DMS79 treated with DMSO at 0.1 percent for 48 hours (cell line): ENCODE measurements around the gene TRAM2.
A peak's percentile ranks its signal among the peaks of the same experiment; 100 is the strongest.

ENCODE experiments used
- DNase-seq: peaks from one replicate; lab custom pipeline; 2025; lab: John Stamatoyannopoulos, UW

Gene TRAM2

DNA sequence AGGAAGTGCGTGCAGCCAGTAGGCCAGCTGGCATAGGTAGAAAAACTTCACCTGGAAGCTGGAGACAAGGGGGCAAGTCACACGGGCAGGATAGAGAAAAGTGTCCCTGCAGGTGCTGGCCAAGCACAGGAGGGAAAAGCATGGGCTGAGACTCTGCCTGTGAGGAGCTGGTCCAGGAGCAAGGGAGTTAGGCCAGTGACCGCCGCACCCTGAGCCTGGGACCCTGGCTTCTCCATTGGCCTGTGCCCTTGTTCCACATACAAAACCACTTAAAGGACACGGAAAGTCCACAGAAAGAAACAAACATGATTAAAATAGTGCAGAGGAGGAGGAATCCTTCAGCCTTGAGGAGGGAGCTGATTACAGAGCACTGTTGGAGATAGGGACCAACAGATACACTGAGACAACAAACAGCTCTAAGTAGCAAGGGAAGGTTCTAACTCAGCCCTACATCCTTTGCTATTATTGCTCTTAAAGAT is 68.6 kb downstream of the TRAM2 start:
- no peak for DNase-seq

DNA sequence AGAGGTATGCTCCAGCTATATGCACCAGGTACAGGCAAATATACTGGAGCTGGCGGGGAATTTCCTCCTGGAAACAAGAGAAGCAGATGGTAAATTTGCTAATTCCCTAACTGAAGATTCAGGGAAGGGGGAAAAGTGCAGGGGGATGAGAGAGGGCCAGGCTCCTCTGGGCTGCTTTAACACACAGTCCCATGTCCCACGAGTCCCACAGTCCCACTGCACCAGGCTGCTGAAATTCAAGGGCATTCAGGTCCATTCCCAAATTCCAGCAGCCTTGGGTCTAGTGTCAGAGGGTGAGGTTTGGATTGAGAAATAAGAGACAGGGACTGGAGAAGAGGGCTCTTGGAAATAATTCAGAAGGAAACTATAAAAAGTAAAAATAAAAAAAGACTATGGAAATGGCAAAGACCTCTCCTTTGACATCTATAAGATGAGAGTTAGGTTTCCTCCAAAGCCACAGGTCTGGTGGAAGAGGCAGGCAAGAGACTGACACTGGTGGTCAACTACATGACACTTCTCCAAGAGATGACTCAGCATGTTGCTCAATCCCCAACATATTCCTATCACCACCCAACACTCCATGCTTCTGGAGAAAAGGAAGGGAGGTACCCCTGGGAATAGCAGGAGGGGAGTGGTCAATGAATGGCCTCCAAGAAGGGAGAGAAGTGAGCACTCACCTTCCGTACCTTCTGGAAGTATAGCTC is 69.2 kb downstream of the TRAM2 start:
- no peak for DNase-seq

DNA sequence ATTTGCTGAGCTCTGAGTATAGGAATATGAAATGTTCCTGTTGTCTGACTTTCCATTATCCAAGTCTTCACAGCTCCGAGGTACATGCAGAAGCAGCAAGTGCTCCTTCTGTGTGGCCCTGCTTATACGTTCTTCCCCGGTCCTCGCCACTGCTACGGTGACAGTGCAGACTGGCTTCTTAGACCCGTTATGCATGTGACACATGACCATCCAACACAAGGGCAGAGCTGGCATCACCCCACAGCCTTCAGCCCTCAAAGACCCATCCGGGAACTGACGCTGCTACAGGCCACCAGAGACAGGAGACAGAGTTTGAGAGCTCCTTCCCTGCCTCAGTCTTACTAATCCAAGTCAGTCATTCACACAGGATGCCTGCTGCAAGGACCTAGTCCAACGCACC is 70.4 kb downstream of the TRAM2 start:
- DNase-seq, result no peak

DNA sequence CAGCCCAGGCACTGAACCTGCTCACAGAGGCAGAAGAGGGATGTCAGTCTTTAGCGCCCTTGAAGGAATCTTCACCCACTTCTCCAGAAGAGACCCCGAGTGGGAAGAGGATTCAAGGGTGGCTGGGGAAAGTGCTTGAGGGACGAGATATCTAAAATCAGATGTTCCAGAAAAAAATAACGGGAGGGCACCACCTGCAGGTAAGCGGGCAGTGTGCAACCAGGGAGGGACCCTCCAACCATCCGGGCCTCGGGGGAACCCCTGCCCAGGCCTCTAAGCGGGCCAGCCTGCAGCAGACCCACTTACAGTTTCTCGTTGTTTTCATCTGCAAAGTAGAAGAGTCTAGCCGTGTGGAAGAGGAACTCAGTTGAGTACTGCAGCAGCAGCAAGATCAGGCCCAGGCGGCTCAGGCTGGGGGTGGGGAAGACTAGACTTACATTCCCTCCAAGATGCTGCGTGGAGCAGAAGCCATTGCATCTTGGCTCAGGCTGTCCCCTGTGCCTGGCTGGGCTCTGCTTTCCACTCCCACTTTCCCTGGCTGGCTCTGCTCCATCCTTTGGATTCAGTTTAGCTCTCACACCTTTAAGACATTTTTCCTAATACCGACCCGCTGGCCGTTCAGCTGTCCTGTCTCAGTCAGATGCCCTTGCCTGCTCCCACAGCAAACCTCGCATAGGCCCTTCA is 71.0 kb downstream of the TRAM2 start:
- peak; percentile 82 for DNase-seq

DNA sequence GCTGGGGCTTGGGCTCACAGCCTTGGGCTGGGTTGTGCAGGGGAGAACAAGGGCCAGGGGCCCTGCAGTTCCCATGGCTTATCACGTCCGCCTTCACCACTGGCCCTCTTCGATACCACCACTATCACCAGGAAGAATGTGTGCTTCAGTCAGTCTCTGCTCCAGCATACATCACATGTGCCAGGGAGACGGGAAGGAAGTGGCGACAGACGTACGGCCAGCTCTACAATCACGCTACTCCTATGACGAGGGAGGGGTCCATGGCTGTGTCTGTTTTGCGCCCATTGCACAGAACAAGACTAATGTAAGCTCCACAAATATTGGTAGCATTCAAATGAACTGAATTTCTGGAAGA is 72.1 kb downstream of the TRAM2 start:
- no peak for DNase-seq

DNA sequence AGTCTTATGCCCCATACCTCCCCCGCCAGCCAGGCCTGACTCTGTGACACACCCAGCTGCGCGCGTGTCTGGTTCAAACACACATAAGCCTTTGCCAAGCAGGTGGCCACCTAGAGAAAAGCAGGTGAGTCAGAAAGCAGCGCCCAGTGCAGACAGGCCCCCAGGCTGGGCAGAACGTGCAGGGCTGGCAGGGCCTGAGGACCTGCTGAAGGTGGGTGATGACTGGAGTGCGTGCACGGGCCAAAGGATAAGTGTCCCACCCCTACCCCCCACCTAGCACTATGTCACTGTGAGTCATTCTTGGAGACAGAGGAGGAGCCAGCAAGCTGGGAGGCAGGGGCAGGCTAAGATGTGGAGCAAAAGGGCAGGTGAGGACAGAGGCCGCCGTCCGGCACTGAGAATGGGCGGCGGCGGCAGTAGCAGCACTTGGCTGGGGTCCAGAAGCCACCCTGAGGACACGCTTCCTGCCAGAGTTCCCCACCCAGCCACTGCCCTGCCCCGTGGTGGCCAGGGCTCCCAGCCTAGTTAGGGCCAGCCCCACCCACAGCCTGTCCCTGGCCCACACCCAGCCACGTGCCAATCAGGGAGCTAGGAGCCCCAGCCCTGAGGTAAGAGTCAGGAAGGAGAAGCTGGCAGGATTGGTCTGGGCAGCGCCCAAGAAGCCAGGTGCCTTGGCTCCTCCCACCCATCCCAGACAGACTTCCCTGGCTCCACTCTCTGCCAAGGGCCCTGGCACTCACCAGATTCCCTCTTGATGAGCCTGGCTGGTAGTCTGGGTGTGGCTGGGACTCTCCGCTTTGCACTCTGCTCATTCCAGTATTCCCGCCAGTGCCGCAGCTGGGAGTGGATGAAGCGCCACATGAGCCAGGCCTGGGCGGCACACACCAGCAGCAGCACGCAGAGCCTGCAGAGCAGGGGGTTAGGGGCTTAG is 72.7 kb downstream of the TRAM2 start:
- peak; percentile 99 for DNase-seq

DNA sequence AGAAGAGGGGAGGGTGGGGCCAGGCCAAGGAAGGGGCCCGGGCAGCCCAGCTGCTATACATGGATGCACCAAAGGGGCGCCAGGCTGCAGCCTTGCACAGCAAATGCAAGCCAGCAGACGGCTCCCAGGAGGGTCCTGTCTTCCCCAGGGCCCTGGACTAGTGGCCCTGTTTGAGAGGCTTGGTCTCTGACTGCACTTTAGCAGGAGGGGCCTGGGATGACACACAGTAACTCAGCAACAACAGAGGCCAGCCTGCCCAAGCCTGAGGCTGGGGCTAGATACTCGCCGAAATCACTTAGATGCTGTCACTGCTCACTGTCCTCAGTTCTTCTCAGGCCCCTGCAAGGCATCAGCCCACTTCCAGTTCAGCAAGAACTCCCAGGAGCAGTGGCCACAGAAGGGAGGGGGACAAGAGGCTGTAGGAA is 73.5 kb downstream of the TRAM2 start:
- DNase-seq, result peak; percentile 51

DNA sequence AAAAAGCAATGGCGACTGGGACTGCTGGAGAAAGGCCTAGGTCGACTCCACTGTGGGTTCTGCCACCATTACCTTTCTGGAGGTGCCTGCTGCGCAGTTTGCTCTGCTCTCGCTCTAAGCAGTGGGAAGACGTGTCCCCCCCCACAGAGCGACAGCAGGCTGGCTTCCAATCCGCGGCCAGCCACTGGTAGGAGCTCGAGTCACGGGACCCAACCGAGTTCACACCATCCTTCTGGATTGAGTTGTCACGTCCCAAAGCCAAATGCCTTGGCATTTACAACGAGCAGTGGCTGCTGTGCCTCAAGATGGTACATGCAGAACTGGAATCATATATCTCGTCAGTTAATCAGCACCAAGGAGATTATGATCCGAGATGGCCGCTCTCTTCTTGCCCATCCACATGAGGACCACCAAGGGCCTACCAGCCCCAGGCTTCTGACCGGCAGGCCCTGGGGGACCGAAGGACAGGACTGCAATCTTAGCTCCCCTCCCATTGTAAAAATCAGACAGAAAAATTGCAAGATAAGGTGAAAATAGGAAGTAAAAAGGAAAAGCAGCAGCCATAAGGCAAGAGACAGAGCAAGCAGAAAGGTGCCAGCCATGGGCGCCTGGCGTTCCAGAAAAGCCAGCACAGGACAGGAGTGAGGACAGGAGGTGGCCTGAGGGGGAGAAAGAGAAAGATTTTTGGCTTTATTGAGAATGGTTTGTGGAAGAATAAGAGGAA is 74.4 kb downstream of the TRAM2 start:
- DNase-seq, result no peak

DNA sequence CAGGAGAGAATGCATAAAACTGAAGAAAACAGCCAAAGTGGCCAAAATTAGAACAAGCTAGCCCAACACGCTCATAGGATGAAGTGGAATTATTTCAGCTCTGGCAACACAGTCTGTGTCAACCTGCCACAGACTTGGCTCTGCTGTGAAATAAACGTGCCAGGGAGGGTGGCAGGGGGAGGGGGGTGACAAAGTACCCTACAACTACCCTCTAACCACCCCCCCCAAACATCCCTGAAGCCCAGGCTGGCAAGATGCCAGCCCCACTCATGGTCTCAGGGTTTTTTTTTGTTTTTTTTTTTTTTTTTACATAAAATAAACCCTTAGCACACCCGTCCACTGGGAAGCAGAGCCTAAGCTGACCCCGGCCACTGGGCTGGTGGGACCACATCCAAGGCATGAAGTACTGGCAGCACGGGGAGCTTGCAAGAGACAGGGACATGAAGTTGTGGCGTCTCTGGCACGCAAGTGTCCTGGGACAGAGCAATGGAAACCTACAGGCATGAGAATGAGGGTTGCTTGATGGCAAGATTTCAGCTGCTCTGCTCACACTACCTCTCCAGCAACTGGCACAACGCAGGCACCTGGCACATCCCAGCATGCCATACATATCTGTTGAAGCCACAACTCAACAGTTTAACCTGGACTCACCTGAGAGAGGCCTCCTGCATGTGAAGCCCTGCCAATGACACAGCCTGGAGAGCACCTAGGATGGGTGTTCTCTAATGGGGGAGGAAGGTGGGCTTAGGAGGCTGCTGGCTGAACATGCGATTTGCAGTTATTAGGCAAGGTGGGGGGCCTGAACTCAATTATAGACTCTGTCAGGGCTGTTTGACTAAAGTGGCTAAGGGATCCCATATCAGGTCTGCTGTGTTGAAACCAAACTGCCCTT is 76.4 kb downstream of the TRAM2 start:
- DNase-seq, result no peak

DNA sequence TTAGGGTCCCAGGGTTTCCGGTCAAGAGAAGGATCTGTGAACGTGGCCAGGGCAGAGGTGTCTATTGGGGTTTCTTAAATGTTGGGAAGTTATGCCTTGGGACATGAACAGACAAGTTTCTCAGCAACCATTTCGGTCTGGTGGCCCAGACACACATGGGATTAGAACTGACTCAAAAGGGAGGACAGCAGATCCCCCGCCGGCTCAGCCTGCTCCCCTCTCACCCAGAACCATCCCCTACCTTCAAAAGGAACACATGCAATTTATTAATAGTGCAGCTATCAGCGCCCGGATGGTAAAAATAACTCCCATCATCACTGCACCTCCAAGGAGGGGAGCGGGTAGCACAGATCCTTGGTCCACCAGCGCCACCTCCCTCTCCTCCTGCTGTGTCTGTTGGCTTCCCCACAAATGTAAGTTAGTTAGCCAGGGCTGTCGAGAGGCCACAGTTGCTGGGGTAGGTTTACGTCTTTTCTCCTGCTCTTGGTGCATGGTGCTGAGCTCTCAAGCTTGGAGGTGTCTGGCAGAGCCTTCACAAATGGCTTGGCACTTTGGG is 77.1 kb downstream of the TRAM2 start:
- DNase-seq, result no peak

DNA sequence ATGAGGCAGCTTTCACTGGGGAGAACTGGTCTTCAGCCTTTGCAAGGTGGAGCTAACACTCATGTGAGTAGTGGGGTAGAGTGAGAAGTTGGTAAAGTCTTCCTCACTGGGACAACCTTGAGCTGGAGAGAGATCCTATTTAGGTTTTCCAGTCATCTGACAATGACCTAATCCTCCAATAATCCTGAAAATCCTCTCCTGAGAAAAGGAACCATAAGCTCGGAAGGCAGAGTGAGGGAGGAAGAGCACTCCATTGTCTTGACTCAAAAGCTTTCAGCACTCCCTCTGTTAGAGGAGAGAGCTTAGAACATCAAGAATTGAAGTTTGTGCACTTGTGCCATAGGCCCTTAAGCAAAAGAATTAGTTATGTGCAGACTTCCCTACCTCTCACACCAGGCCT is 77.8 kb downstream of the TRAM2 start:
- DNase-seq, result no peak

DNA sequence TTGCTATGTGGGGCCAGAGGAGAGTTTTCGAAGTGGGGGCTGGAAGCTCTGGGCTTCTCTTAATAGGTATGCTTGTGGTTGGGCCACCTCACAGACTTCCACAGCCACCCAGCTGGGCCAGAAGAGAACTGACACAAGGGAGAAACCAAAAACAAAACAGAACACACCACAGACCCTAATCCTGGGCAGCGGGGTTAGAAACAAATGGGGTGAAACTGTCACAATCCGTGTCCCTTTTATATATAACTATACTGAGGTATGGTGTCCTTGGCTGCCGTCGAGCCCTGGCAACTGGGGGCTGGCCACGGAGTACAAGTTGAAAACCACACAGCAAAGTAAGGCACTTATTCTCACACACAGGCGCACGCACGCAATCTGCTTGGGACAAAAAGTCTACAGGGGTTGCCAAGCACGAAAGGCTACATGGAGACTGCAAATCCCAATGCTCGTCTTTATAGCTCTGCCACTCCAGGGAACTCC is 78.3 kb downstream of the TRAM2 start:
- no peak for DNase-seq

DNA sequence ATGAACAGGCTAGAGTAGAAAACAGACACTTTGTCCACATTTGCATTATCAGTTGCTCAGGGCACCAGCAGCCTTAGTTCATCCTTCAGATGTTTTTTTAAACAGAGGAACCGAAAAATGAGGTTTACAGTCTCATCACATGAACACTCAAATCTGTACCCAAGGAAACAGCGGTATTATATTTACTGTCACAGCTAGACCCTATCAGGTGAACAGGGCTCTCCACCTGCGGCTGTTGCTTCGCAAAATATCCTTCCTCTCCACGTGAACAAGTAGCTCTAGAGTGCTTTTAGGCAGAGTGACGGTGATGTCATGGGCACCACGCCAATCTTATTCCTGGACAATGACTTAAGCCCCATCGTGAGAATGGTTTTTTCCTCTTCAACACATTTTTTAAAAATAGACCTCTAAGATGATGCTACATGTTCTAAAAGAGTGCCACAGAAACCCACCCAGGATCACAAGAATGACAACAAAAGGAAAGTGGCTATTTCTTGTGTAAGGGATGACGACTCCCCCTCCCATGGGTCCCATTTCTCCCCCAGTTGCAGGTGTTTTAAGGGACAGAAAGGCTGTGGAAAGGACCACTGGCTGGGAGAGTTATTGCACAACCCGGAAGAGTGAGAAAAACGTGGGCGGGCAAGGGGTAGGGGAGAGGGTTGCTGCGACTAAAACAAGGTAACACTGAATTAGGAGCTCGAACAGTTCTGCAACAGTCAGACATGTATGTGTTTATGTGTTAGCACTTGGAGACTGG is 79.0 kb downstream of the TRAM2 start:
- peak; percentile 98 for DNase-seq

DNA sequence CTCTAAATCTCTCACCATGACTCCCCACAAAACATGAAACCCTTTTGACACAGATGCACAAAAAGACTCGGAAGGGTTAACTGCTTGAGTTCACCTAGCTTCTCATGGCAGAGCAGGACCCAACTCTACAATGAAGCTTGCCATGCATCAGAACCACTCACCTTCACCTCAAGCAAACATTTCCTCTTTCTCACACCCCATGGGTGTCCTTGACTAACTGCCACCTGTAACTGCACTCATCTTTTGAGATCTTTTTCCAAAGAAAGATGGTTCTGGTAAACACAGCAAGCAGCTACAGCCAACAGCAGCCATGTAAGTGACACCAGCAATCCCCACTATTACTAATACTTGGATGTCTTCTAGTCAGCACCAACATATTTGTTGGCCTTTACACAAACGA is 80.2 kb downstream of the TRAM2 start:
- no peak for DNase-seq

DNA sequence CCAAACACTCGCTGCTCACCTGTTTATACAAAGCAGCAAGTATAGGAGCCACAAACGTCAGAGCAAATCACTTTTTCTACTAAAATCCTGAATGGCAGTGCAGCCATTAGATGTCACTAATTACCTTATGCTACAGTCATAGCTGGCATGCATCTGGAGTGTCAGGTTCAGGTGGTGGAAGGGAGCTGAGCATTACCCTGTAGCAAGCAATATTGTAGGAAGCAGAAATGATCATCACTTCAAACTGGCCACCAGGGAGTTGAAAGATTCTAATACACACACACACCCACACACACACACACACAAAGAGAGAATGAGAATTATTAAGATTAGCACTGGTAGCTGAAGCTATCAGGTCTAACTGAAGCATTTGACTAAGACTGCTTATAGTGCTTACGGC is 80.9 kb downstream of the TRAM2 start:
- DNase-seq, result no peak

DNA sequence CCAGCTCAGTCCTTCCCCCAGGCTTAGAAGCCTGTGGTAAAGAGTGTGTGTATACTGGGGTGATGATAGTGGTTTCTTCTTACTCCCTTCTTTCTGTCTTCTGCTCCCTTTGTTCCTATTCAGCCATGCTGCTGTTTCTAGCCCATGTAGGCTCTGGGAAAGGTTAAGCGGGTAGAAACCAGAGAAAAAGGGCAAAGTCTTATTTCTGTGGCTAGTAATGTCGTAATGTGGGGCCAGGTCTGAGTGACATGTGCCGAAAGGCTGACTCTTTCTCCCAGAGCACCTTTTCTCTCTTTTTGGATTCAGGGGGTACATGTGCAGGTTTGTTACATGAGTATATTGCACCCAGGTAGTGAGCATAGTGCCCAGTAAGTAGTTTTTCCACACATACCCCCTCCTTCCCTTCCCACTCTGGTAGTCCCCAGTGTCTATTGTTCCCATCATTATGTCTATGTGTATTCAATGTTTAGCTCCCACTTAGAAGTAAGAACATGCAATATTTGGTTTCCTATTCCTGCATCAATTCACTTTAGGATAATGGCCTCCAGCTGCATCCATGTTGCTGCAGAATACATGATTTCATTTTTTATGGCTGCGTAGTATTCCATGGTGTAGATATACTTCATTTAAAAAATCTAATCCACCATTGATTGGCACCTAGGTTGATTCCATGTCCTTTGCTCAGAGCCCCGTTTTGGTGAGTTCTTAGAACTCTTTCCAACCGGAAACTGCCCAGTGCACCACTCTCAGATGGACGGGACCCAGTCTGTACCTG is 82.4 kb downstream of the TRAM2 start:
- no peak for DNase-seq

DNA sequence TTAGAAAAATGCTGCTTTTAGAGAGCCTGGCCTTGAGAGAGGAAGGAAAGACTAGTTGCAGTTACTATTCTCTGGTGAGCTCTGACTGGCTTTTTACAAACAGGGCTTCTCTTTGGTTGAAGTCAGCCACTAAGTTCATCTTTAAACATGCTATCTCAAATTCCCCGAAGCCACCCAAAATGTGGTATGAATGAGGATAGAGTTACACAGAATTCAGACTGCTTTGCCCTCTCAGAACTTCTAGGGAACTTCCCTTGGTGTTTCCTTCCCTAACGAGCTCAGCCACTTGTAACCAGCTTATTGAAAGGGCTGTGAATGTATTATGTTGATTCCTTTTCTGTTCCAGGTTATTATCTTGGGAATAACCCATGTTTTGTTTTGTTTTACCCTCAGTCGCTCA is 83.2 kb downstream of the TRAM2 start:
- DNase-seq, result no peak

DNA sequence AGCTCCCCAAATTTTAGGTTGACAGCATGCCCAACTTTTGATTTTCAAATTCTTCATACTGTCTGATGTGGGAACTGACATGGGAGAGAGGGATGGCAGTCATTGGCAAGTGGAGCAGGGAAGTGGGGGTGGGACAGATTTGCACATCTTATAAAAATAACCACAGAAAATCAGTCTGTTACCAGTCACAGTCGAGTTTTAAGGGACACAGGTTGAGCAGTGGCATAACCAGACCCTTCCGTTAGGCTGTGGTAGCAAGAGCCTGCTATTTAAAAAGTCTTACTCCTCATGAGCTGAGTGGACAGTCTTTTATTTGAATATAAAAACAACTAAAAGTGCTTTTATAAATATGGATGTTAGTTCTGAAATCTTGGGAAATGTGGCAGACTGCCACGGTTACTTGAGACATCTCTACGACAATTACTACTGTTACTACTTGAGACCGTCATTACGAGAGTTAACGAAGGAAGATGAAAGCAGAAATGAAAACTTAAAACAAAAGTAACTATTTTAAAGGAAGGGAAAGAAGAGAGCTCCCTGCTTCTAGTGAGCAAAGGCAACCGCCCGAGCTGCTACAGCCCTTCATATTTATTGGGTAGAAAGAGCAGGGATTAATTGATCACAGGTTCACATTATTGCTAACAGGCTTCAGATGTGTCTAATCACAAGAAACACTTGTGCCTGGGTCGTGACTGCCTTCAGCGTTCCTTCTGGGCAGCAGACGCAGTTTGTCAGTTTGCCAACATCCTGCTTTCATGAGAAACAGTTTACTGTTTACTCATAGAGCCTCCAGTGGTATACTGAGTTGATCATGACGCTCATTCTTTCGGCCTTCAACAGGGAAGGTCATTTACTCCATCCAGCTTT is 85.4 kb downstream of the TRAM2 start:
- DNase-seq, result no peak
